ENCODE results near the gene EXOC3. TPM values are rescaled to one million over a fixed set of nuclear protein-coding genes. Genes with fewer than 3 reads are reported as not detected.

The EXOC3 gene
- total RNA-seq, 1 donor from 2014 or later: 43.9 TPM

- peaks cover 9% of the 10 kb centered on the region for H3K36me3 Mint-ChIP-seq (ENCODE audit: low read depth, unreplicated experiment)
- no peak for DNase-seq (ENCODE audit: low spot score)
- peaks cover 9% of the 10 kb centered on the region for H3K4me1 Mint-ChIP-seq (ENCODE audit: unreplicated experiment)
- no peak overlapping the region for H3K4me3 Mint-ChIP-seq (ENCODE audit: unreplicated experiment)
- no peaks in the 10 kb centered on the region for H3K9me3 Mint-ChIP-seq (ENCODE audit: unreplicated experiment)
- peaks cover 7% of the 10 kb centered on the region for H3K27me3 Mint-ChIP-seq (ENCODE audit: unreplicated experiment)
- H3K27ac Mint-ChIP-seq (ENCODE audit: unreplicated experiment): no peak overlapping the region
- TF ChIP-seq CTCF (IDR thresholded peaks at IDR 0.05; ENCODE audit: unreplicated experiment): no peak
Measured at GRCh38 chr5:432928-433791, 9.8 kb upstream of the EXOC3 start.

- TF ChIP-seq CTCF (IDR thresholded peaks at IDR 0.05; ENCODE audit: unreplicated experiment): no peak
- H3K27me3 Mint-ChIP-seq (ENCODE audit: unreplicated experiment): peaks cover 7% of the 10 kb centered on the region
- no peak overlapping the region for H3K27ac Mint-ChIP-seq (ENCODE audit: unreplicated experiment)
- DNase-seq (ENCODE audit: low spot score): no peak
- H3K9me3 Mint-ChIP-seq (ENCODE audit: unreplicated experiment): no peaks in the 10 kb centered on the region
- H3K4me3 Mint-ChIP-seq (ENCODE audit: unreplicated experiment): no peak overlapping the region
- peaks cover 6% of the 10 kb centered on the region for H3K4me1 Mint-ChIP-seq (ENCODE audit: unreplicated experiment)
- H3K36me3 Mint-ChIP-seq (ENCODE audit: low read depth, unreplicated experiment): peaks cover 9% of the 10 kb centered on the region
Measured at GRCh38 chr5:433836-434235, 9.1 kb upstream of the EXOC3 start.

GRCh38 chr5:434443-435146, 8.4 kb upstream of the EXOC3 start:
- Mint-ChIP-seq H3K4me3 (ENCODE audit: unreplicated experiment) (no peak overlapping the region), H3K36me3 (ENCODE audit: low read depth, unreplicated experiment) (peaks cover 9% of the 10 kb centered on the region), H3K27me3 (ENCODE audit: unreplicated experiment) (peaks cover 7% of the 10 kb centered on the region)

GRCh38 chr5:435156-435790, 7.7 kb upstream of the EXOC3 start:
- H3K27me3 Mint-ChIP-seq (ENCODE audit: unreplicated experiment): peaks cover 3% of the 10 kb centered on the region
- H3K9me3 Mint-ChIP-seq (ENCODE audit: unreplicated experiment): no peaks in the 10 kb centered on the region
- TF ChIP-seq CTCF (IDR thresholded peaks at IDR 0.05; ENCODE audit: unreplicated experiment): no peak
- no peaks in the 10 kb centered on the region for H3K4me1 Mint-ChIP-seq (ENCODE audit: unreplicated experiment)
- H3K36me3 Mint-ChIP-seq (ENCODE audit: low read depth, unreplicated experiment): peaks cover 6% of the 10 kb centered on the region
- no peak overlapping the region for H3K27ac Mint-ChIP-seq (ENCODE audit: unreplicated experiment)
- no peak overlapping the region for H3K4me3 Mint-ChIP-seq (ENCODE audit: unreplicated experiment)
- no peak for DNase-seq (ENCODE audit: low spot score)

More at GRCh38 chr5:434443-435146, 8.4 kb upstream of the EXOC3 start:
- no peak for TF ChIP-seq CTCF (IDR thresholded peaks at IDR 0.05; ENCODE audit: unreplicated experiment)
- Mint-ChIP-seq H3K9me3 (ENCODE audit: unreplicated experiment) (no peaks in the 10 kb centered on the region), H3K4me1 (ENCODE audit: unreplicated experiment) (peaks cover 3% of the 10 kb centered on the region), H3K27ac (ENCODE audit: unreplicated experiment) (no peak overlapping the region)
- DNase-seq (ENCODE audit: low spot score): no peak

Data from endothelial cell (in vitro differentiated cells).